C4-2B (cell line): ENCODE results near the gene DNAH17.

Source experiments
- CTCF ChIP-seq: fragments of 450-650 bp; conservative IDR thresholded peaks from 2 replicates; pipeline ENCODE4 v1.5.1; 2017; ENCODE audit warnings: mild to moderate bottlenecking
- ZFX ChIP-seq: fragments of 450-650 bp; IDR thresholded peaks from 2 replicates; pipeline ENCODE4 v1.6.1; 2017

- TF ChIP-seq CTCF (no peak), ZFX (no peak)
Observed at GRCh38 chr17:78544881-78545755, 32.1 kb downstream of the DNAH17 start.
